GM21825 (cell line): ENCODE results near the gene ERC2.
"Not testable (repeated sequence)": the region's sequence is repeated elsewhere in the genome, so short reads cannot be mapped to it uniquely, and the experiment has no call there.

Source experiments
- ATAC-seq: cut with Tn5 transposase; IDR thresholded peaks from one replicate; pipeline ENCODE4 v1.9.1; 2021; ENCODE audit warnings: mild to moderate bottlenecking, moderate library complexity; ENCODE audit not compliant: unreplicated experiment

The ERC2 gene

GRCh38 chr3:56468184-56469106 lies at the start of gene ERC2:
ERC2 (minus strand) TSS chr3:56468467.
- ATAC-seq: no peak

- no peak for ATAC-seq
Observed at GRCh38 chr3:56502738-56503137, 34.5 kb upstream of the ERC2 start.

- not testable (repeated sequence) for ATAC-seq
Observed at GRCh38 chr3:56496376-56496775, 28.1 kb upstream of the ERC2 start.

GRCh38 chr3:56494679-56495322 lies 26.5 kb upstream of the ERC2 start:
- ATAC-seq: peak; percentile 89

- no peak for ATAC-seq
Observed at GRCh38 chr3:56491566-56491965, 23.3 kb upstream of the ERC2 start.

- ATAC-seq: no peak
Observed at GRCh38 chr3:56488812-56489600, 20.7 kb upstream of the ERC2 start.

GRCh38 chr3:56484525-56485032 lies 16.3 kb upstream of the ERC2 start:
- no peak for ATAC-seq

GRCh38 chr3:56484122-56484521 lies 15.9 kb upstream of the ERC2 start:
- no peak for ATAC-seq

GRCh38 chr3:56477646-56478045 lies 9.4 kb upstream of the ERC2 start:
- no peak for ATAC-seq

- no peak for ATAC-seq
Observed at GRCh38 chr3:56476771-56477170, 8.5 kb upstream of the ERC2 start.

- ATAC-seq: no peak
Observed at GRCh38 chr3:56471771-56472170, 3.5 kb upstream of the ERC2 start.

GRCh38 chr3:56469141-56469540 lies 874 bp upstream of the ERC2 start:
- no peak for ATAC-seq

- no peak for ATAC-seq
Observed at GRCh38 chr3:56467801-56468183, 475 bp downstream of the ERC2 start.

GRCh38 chr3:56467108-56467507 lies 1.2 kb downstream of the ERC2 start:
- no peak for ATAC-seq

GRCh38 chr3:56459719-56460118 lies 8.5 kb downstream of the ERC2 start:
- ATAC-seq: no peak

GRCh38 chr3:56459104-56459496 lies 9.2 kb downstream of the ERC2 start:
- ATAC-seq: no peak

GRCh38 chr3:56458496-56459103 lies 9.7 kb downstream of the ERC2 start:
- no peak for ATAC-seq

- no peak for ATAC-seq
Observed at GRCh38 chr3:56456117-56456516, 12.2 kb downstream of the ERC2 start.

GRCh38 chr3:56453011-56453410 lies 15.3 kb downstream of the ERC2 start:
- no peak for ATAC-seq

- ATAC-seq: no peak
Observed at GRCh38 chr3:56452085-56452484, 16.2 kb downstream of the ERC2 start.

GRCh38 chr3:56443372-56443771 lies 24.9 kb downstream of the ERC2 start:
- ATAC-seq: no peak
